Gastroesophageal sphincter (tissue), 3 donors: Measurements from ENCODE around the gene FBXW7.

Experiments
- CTCF ChIP-seq, 4 experiments: fragments of 200-600 bp in 2 of 4; fragments of 450-650 bp in 2 of 4; sonication (generic) in 1 of 4; IDR thresholded peaks; one replicate each; pipeline ENCODE4 v1.5.1; 2017 to 2019; ENCODE audit warnings: antibody characterized with exemption in 4 of 4, mild to moderate bottlenecking in 2 of 4, moderate library complexity in 2 of 4
- POLR2A ChIP-seq, 2 donors: fragments of 450-650 bp; IDR thresholded peaks; one replicate each; pipeline ENCODE4 v1.6.1; 2017; ENCODE audit warnings: antibody characterized with exemption in 2 of 2, mild to moderate bottlenecking in 2 of 2, moderate library complexity in 1 of 2
- POLR2AphosphoS5 ChIP-seq: sonication (generic); formaldehyde crosslinking; IDR thresholded peaks from one replicate; pipeline ENCODE4 v1.6.1; 2017; ENCODE audit warnings: antibody characterized with exemption

GRCh38 chr4:152431291-152431690 is 104.6 kb downstream of the FBXW7 start:
- no peak for TF ChIP-seq POLR2AphosphoS5
- TF ChIP-seq CTCF (IDR thresholded peaks at IDR 0.05): no peak
- no peak for TF ChIP-seq POLR2A (IDR thresholded peaks at IDR 0.05)
